H1 (cell line): ENCODE results near the gene FAM181A. TPM values are rescaled to one million over a fixed set of nuclear protein-coding genes. Genes with fewer than 3 reads are reported as not detected.

Experiments used
- CTCF ChIA-PET: fragments of 300-600 bp; sonication (Branson Sonifier 250); formaldehyde crosslinking; loops from one replicate; lab custom pipeline; 2021; ENCODE audit not compliant: partially characterized antibody; lab: Charles Lee
- POLR2A ChIA-PET: fragments of 300-600 bp; sonication (Branson Sonifier 250); formaldehyde crosslinking; loops from one replicate; lab custom pipeline; 2021; ENCODE audit warnings: inconsistent platforms; ENCODE audit not compliant: partially characterized antibody; lab: Charles Lee
- DNase-seq, 2 experiments: peaks; one replicate each; pipeline versions ENCODE4 v3.0.0 to v3.0.0-alpha.2; 2010 to 2022; ENCODE audit warnings: low spot score in 2 of 2, low read depth in 1 of 2, mixed read lengths in 1 of 2
- FAIRE-seq: peaks from 2 replicates; lab custom pipeline; 2011; peaks lifted over from hg19 to GRCh38; lab: Jason Lieb, UNC
- H2AFZ ChIP-seq: 2 replicates; pipeline ENCODE4 v1.8.1; 2012; ENCODE audit warnings: low read length, inconsistent platforms
- H2AK5ac ChIP-seq: 2 replicates; pipeline ENCODE4 v1.6.1; 2013; ENCODE audit warnings: low read depth, low read length
- H2BK120ac ChIP-seq: replicated peaks from 2 replicates; pipeline ENCODE3; 2013; ENCODE audit warnings: low read depth, low read length, inconsistent platforms
- H2BK12ac ChIP-seq: 2 replicates; pipeline ENCODE4 v1.6.1; 2013; ENCODE audit warnings: low read depth, low read length
- H2BK15ac ChIP-seq: 2 replicates; pipeline ENCODE4 v1.6.1; 2013; ENCODE audit warnings: low read length
- H2BK20ac ChIP-seq: 2 replicates; pipeline ENCODE4 v1.6.1; 2013; ENCODE audit warnings: low read length
- H2BK5ac ChIP-seq: 2 replicates; pipeline ENCODE4 v1.6.1; 2013; ENCODE audit warnings: low read depth, low read length
- H3K14ac ChIP-seq: 2 replicates; pipeline ENCODE4 v1.6.1; 2013; ENCODE audit warnings: inconsistent platforms; ENCODE audit not compliant: insufficient read length
- H3K18ac ChIP-seq: 2 replicates; pipeline ENCODE4 v1.6.1; 2013; ENCODE audit warnings: low read length; ENCODE audit errors: extremely low read depth
- H3K23ac ChIP-seq: 2 replicates; pipeline ENCODE4 v1.6.1; 2013; ENCODE audit warnings: inconsistent platforms; ENCODE audit not compliant: insufficient read length
- H3K23me2 ChIP-seq: 2 replicates; pipeline ENCODE4 v1.6.1; 2013; ENCODE audit warnings: low read depth, low read length
- H3K27ac ChIP-seq: 2 replicates; pipeline ENCODE4 v1.6.1; 2011; ENCODE audit warnings: low read depth, low read length, inconsistent platforms
- H3K27me3 ChIP-seq, 4 experiments: replicated peaks in 1 of 4; 1 replicate in 1 of 4; 2 replicates in 3 of 4; pipeline versions ENCODE4 v1.6.1 to v1.8.1; 2011 to 2013; ENCODE audit warnings: low read length in 3 of 4, mild to moderate bottlenecking in 3 of 4, inconsistent platforms in 2 of 4, mixed read lengths in 2 of 4, moderate library complexity in 1 of 4; ENCODE audit not compliant: control insufficient read depth in 3 of 4, insufficient read depth in 3 of 4; ENCODE audit errors: extremely low read depth in 1 of 4
- H3K36me3 ChIP-seq, 4 experiments: 2 replicates each; pipeline versions ENCODE4 v1.6.1 to v1.8.1; 2011 to 2013; ENCODE audit warnings: mild to moderate bottlenecking in 4 of 4, low read length in 3 of 4, moderate library complexity in 2 of 4, control low read depth in 1 of 4, inconsistent platforms in 1 of 4; ENCODE audit not compliant: insufficient read depth in 4 of 4, control insufficient read depth in 2 of 4
- H3K4ac ChIP-seq: replicated peaks from 2 replicates; pipeline ENCODE3; 2013; ENCODE audit warnings: low read length, low read depth, mixed read lengths, inconsistent platforms; ENCODE audit not compliant: insufficient read length
- H3K4me1 ChIP-seq, 4 experiments: replicated peaks in 1 of 4; 1 replicate in 1 of 4; 2 replicates in 3 of 4; pipeline versions ENCODE4 v1.6.1 to v1.8.1; 2011 to 2013; ENCODE audit warnings: low read length in 3 of 4, inconsistent platforms in 2 of 4, mixed read lengths in 1 of 4; ENCODE audit not compliant: insufficient read depth in 4 of 4, control insufficient read depth in 3 of 4
- H3K4me2 ChIP-seq, 2 experiments: 2 replicates each; pipeline versions ENCODE4 v1.6.1 to v1.8.1; 2011 to 2013; ENCODE audit warnings: low read depth in 2 of 2, low read length in 2 of 2, control low read depth in 1 of 2, inconsistent platforms in 1 of 2, mild to moderate bottlenecking in 1 of 2; ENCODE audit not compliant: insufficient read depth in 1 of 2
- H3K4me3 ChIP-seq, 4 experiments: fragments of 200-600, 300-600 bp in 1 of 4; sonication (generic), shearing (Covaris generic), sonication (Bioruptor Twin) in 1 of 4; 2 replicates each; pipeline versions ENCODE4 v1.5.1 to v1.8.1; 2011 to 2016; ENCODE audit warnings: low read length in 4 of 4, low read depth in 3 of 4, control low read depth in 2 of 4, inconsistent platforms in 2 of 4, mild to moderate bottlenecking in 2 of 4, mixed read lengths in 1 of 4, moderate library complexity in 1 of 4; ENCODE audit not compliant: insufficient read depth in 2 of 4; ENCODE audit errors: extremely low read depth in 1 of 4
- H3K56ac ChIP-seq: replicated peaks from 2 replicates; pipeline ENCODE3; 2013; ENCODE audit warnings: low read depth, mild to moderate bottlenecking, mixed read lengths, low read length, inconsistent platforms; ENCODE audit not compliant: insufficient read length
- H3K79me1 ChIP-seq: 2 replicates; pipeline ENCODE4 v1.6.1; 2013; ENCODE audit warnings: low read depth, low read length, control low read depth
- H3K79me2 ChIP-seq, 2 experiments: 2 replicates each; pipeline versions ENCODE4 v1.6.1 to v1.8.1; 2012 to 2013; ENCODE audit warnings: low read length in 2 of 2, mild to moderate bottlenecking in 2 of 2, inconsistent platforms in 1 of 2; ENCODE audit not compliant: insufficient read depth in 2 of 2, control insufficient read depth in 1 of 2
- H3K9ac ChIP-seq, 4 experiments: replicated peaks in 1 of 4; 1 replicate in 1 of 4; 2 replicates in 3 of 4; pipeline versions ENCODE4 v1.6.1 to v1.8.1; 2011 to 2013; ENCODE audit warnings: low read depth in 3 of 4, low read length in 3 of 4, control low read depth in 2 of 4, mild to moderate bottlenecking in 2 of 4, moderate library complexity in 2 of 4, inconsistent platforms in 1 of 4; ENCODE audit errors: extremely low read depth in 1 of 4
- H3K9me3 ChIP-seq, 2 experiments: 2 replicates each; pipeline versions ENCODE4 v1.6.1 to v1.8.1; 2012 to 2013; ENCODE audit warnings: mild to moderate bottlenecking in 2 of 2, moderate library complexity in 2 of 2, control low read depth in 1 of 2, inconsistent platforms in 1 of 2, low read depth in 1 of 2, low read length in 1 of 2, mixed read lengths in 1 of 2; ENCODE audit not compliant: insufficient read depth in 2 of 2
- H4K20me1 ChIP-seq, 2 experiments: replicated peaks in 1 of 2; 2 replicates each; pipeline versions ENCODE3 to v1.8.1; 2011 to 2013; ENCODE audit warnings: inconsistent platforms in 2 of 2, low read length in 2 of 2, mild to moderate bottlenecking in 1 of 2; ENCODE audit not compliant: insufficient read depth in 2 of 2, control insufficient read depth in 1 of 2
- H4K5ac ChIP-seq: 2 replicates; pipeline ENCODE4 v1.6.1; 2013; ENCODE audit warnings: low read length, low read depth, mixed read lengths, inconsistent platforms; ENCODE audit not compliant: insufficient read length
- H4K8ac ChIP-seq: 2 replicates; pipeline ENCODE4 v1.8.0; 2013; ENCODE audit warnings: mild to moderate bottlenecking, moderate library complexity, low read length, inconsistent platforms; ENCODE audit not compliant: insufficient read depth; ENCODE audit errors: extremely low read depth
- H4K91ac ChIP-seq: replicated peaks from 2 replicates; pipeline ENCODE3; 2013; ENCODE audit warnings: low read length, mixed read lengths, inconsistent platforms; ENCODE audit not compliant: insufficient read length
- ASH2L ChIP-seq: fragments of 200-600, 300-600 bp; sonication (generic); IDR thresholded peaks from one replicate; pipeline ENCODE4 v1.7.1; 2017; ENCODE audit warnings: low read length
- E2F6 ChIP-seq: IDR thresholded peaks from 2 replicates; pipeline ENCODE4 v1.6.1; 2012; ENCODE audit warnings: inconsistent platforms
- EP300 ChIP-seq, 2 experiments: IDR thresholded peaks; 1 replicate in 1 of 2; 2 replicates in 1 of 2; pipeline ENCODE4 v1.6.1; 2011 to 2012; ENCODE audit warnings: low read depth in 2 of 2, low read length in 2 of 2, mild to moderate bottlenecking in 2 of 2, borderline replicate concordance in 1 of 2, inconsistent platforms in 1 of 2, moderate library complexity in 1 of 2
- KDM1A ChIP-seq: fragments of 200-600, 300-600 bp; sonication (generic); IDR thresholded peaks from 2 replicates; pipeline ENCODE4 v1.7.1; 2016; ENCODE audit warnings: mild to moderate bottlenecking, low read length, borderline replicate concordance
- KDM5A ChIP-seq: fragments of 200-600 bp; IDR thresholded peaks from 2 replicates; pipeline ENCODE4 v1.7.1; 2012; ENCODE audit warnings: mild to moderate bottlenecking, low read length, inconsistent platforms, mixed read lengths
- MAX ChIP-seq: IDR thresholded peaks from 2 replicates; pipeline ENCODE4 v1.6.1; 2012; ENCODE audit warnings: inconsistent platforms
- RAD21 ChIP-seq, 2 experiments: IDR thresholded peaks in 1 of 2; conservative IDR thresholded peaks in 1 of 2; 2 replicates each; pipeline ENCODE4 v1.6.1; 2011; ENCODE audit warnings: low read depth in 2 of 2, low read length in 2 of 2, improper control_type of control experiment in 1 of 2, inconsistent platforms in 1 of 2, mild to moderate bottlenecking in 1 of 2, moderate library complexity in 1 of 2
- SRF ChIP-seq: IDR thresholded peaks from 2 replicates; pipeline ENCODE4 v1.6.1; 2011; ENCODE audit warnings: mild to moderate bottlenecking, low read depth, low read length, moderate library complexity
- SUZ12 ChIP-seq: fragments of 200-600 bp; sonication (generic); IDR thresholded peaks from 2 replicates; pipeline ENCODE4 v1.6.1; 2012; ENCODE audit warnings: mild to moderate bottlenecking, inconsistent platforms, low read length, moderate library complexity, mixed read lengths
- WGBS, 2 experiments: shearing (Covaris generic) in 1 of 2; methylation state at CpG; one replicate each; pipeline versions ENCODE4 v1.1.6 to v1.1.7; 2013 to 2015; ENCODE audit warnings: low lambda C conversion rate in 2 of 2, mixed read lengths in 2 of 2, inconsistent platforms in 1 of 2, low coverage in 1 of 2, missing lambda C conversion rate in 1 of 2; ENCODE audit not compliant: insufficient replicate concordance in 2 of 2, insufficient coverage in 1 of 2, insufficient read length in 1 of 2; ENCODE audit errors: extremely low coverage in 1 of 2, missing lambda C conversion rate in 1 of 2; 5-methylcytosine and 5-hydroxymethylcytosine counted together
- polyA plus RNA-seq, 7 experiments: library from polyadenylated mRNA; depleted of rRNA in 3 of 7; stranded (reverse) in 5 of 7; unstranded in 2 of 7; fragments of >200 nt in 5 of 7; fragments of 200-250 nt in 2 of 7; gene quantifications; 1 replicate in 5 of 7; 2 replicates in 1 of 7; 4 replicates in 1 of 7; pipeline versions ENCODE4 v1.2.1 to v1.2.3, GENCODE V29; 2011 to 2013; ENCODE audit warnings: missing spikeins in 2 of 7, mixed read lengths in 2 of 7
- total RNA-seq: library from RNA; stranded (reverse); fragmentation: NEBNext Ultra II Directional; extraction: Animal tissue kit (Norgen Biotek cat#: 25700); gene quantifications from 2 replicates; pipeline ENCODE4 v1.2.1, GENCODE V29; 2021

The FAM181A gene
- total and polyA plus RNA-seq, 2 of the 8 experiments (the other 6 are each of a cell fraction or from before 2014, with no cell fraction given) = not detected

- WGBS, 2 experiments = 65% methylated on average over 9 of the region's 9 CpGs; no CpG with 5 or more reads in 1 of the 2 experiments
- H2BK20ac ChIP-seq = 0 out of 2 replicates have a peak overlapping the region, but pooled peaks have one; percentile 48
- no peaks in the 10 kb centered on the region for H3K9me3 ChIP-seq
- POLR2A ChIA-PET = interaction anchor here (1.7 kb wide), 1 partner anchor 107 kb away, joined by 5 read pairs; the partner anchor contains the start of gene PRIMA1
- H3K27ac ChIP-seq = no peak overlapping the region
- no peak overlapping the region for H3K4ac ChIP-seq
- peak overlapping the region in 1 of 2 experiments; percentile 65; a peak in 2 of 4 replicates for H3K4me2 ChIP-seq
- H2AFZ ChIP-seq = no peak overlapping the region
- no peak overlapping the region for H4K5ac ChIP-seq
- no peak overlapping the region; the same call in 1 of the 2 replicates for H2BK5ac ChIP-seq
- H4K8ac ChIP-seq = no peak overlapping the region
- H3K23me2 ChIP-seq = no peaks in the 10 kb centered on the region; the same call in 1 of the 2 replicates
- 0 out of 2 replicates have a peak overlapping the region, but pooled peaks have one; percentile 43 for H3K18ac ChIP-seq
- FAIRE-seq = no peak
- H3K79me1 ChIP-seq = no peaks in the 10 kb centered on the region
- peak in 1 of 2 experiments; percentile 64 for DNase-seq
- H2BK12ac ChIP-seq = peak overlapping the region; percentile 87; the same call in 1 of the 2 replicates
- no peak overlapping the region for H3K14ac ChIP-seq
- H3K4me3 ChIP-seq = no peak overlapping the region
- H3K36me3 ChIP-seq = no peaks in the 10 kb centered on the region
- H2AK5ac ChIP-seq = no peak overlapping the region
- H3K23ac ChIP-seq = no peak overlapping the region
- H3K56ac ChIP-seq = no peak overlapping the region
- H2BK120ac ChIP-seq = peak overlapping the region; percentile 51
- H3K79me2 ChIP-seq = no peaks in the 10 kb centered on the region
- H3K9ac ChIP-seq = no peak overlapping the region
- H2BK15ac ChIP-seq = no peak overlapping the region
- TF ChIP-seq ASH2L (no peak), E2F6 (peak; percentile 32; the same call in 1 of the 2 replicates), RAD21 (IDR thresholded peaks at IDR 0.05 in 1 of 2, conservative IDR thresholded peaks at IDR 0.05 in 1 of 2; ENCODE audit: low read depth in 2 of 2, low read length in 2 of 2) (0 out of 4 replicates have a peak, but pooled peaks of 1 of the 2 experiments have one; percentile 7), SUZ12 (no peak), MAX (peak; percentile 83), SRF (no peak), KDM5A (no peak), EP300 (IDR thresholded peaks at IDR 0.05; ENCODE audit: borderline replicate concordance in 1 of 2, low read depth in 2 of 2, low read length in 2 of 2) (no peak), KDM1A (peak; percentile 86)
- H4K91ac ChIP-seq = peak overlapping the region; percentile 75
- no peaks in the 10 kb centered on the region for H3K27me3 ChIP-seq
- CTCF ChIA-PET = interaction anchor here (0.6 to 12.9 kb wide), 13 partner anchors 9 to 1712 kb away, joined by 3 to 149 read pairs (median 4); partner anchors contain the start of gene FAM181A
- peaks cover 4 to 20% (median 10%) of the 10 kb centered on the region in 4 experiments for H3K4me1 ChIP-seq
- H4K20me1 ChIP-seq = no peaks in the 10 kb centered on the region
These were observed 32.0 kb upstream of the FAM181A start for GRCh38 chr14:93895023-93895604.
